Neural cell (in vitro differentiated cells): Measurements from ENCODE around the gene MEGF9. TPM values are rescaled to one million over a fixed set of nuclear protein-coding genes. Genes with fewer than 3 reads are reported as not detected.

Experiments used
- H2AFZ ChIP-seq: fragments of 200-600, 300-800 bp; sonication (generic), shearing (Covaris generic); 2 replicates; pipeline ENCODE4 v1.6.0; 2014; ENCODE audit warnings: low read depth, mild to moderate bottlenecking, antibody characterized with exemption, low read length, moderate library complexity
- H3F3A ChIP-seq: fragments of 200-600 bp; shearing (Covaris generic); 2 replicates; pipeline ENCODE4 v1.6.1; 2016; ENCODE audit warnings: mild to moderate bottlenecking, moderate library complexity, mixed read lengths, antibody characterized with exemption, low read length; ENCODE audit not compliant: insufficient read depth, poor library complexity, severe bottlenecking
- H3K27ac ChIP-seq: fragments of 200-600, 300-800 bp; sonication (generic), shearing (Covaris generic); 2 replicates; pipeline ENCODE4 v1.5.1; 2014; ENCODE audit warnings: mild to moderate bottlenecking, low read length, moderate library complexity
- H3K27me3 ChIP-seq: fragments of 300-800, 200-600 bp; sonication (generic), shearing (Covaris generic); 2 replicates; pipeline ENCODE4 v1.6.0; 2014; ENCODE audit warnings: mild to moderate bottlenecking, low read depth, low read length, moderate library complexity; ENCODE audit not compliant: insufficient read depth
- H3K36me3 ChIP-seq: fragments of 300-800, 200-600 bp; sonication (generic), shearing (Covaris generic); 2 replicates; pipeline ENCODE4 v1.5.1; 2014; ENCODE audit warnings: mild to moderate bottlenecking, antibody characterized with exemption, low read length, moderate library complexity; ENCODE audit not compliant: insufficient read depth
- H3K4me2 ChIP-seq: fragments of 300-800, 200-600 bp; sonication (generic), shearing (Covaris generic); 2 replicates; pipeline ENCODE4 v1.6.0; 2014; ENCODE audit warnings: mild to moderate bottlenecking, low read length
- H3K4me3 ChIP-seq: fragments of 300-800, 200-600 bp; sonication (generic), shearing (Covaris generic); 2 replicates; pipeline ENCODE4 v1.5.1; 2014; ENCODE audit warnings: mild to moderate bottlenecking, low read length, moderate library complexity
- H3K79me2 ChIP-seq: fragments of 200-600 bp; shearing (Covaris generic); replicated peaks from 2 replicates; pipeline ENCODE4 v1.6.0; 2014; ENCODE audit warnings: mild to moderate bottlenecking, low read length, moderate library complexity; ENCODE audit not compliant: insufficient read depth
- H3K9ac ChIP-seq: fragments of 300-800, 200-600 bp; sonication (generic), shearing (Covaris generic); 2 replicates; pipeline ENCODE4 v1.6.1; 2016; ENCODE audit warnings: mild to moderate bottlenecking, low read length, mixed read lengths
- H3K9me2 ChIP-seq: fragments of 200-600 bp; shearing (Covaris generic); 2 replicates; pipeline ENCODE4 v1.6.1; 2016; ENCODE audit warnings: mild to moderate bottlenecking, low read length, mixed read lengths; ENCODE audit not compliant: insufficient read depth
- H3K9me3 ChIP-seq: fragments of 200-600, 300-800 bp; sonication (generic), shearing (Covaris generic); 2 replicates; pipeline ENCODE4 v1.6.1; 2016; ENCODE audit warnings: mild to moderate bottlenecking, mixed run types, low read length, moderate library complexity, mixed read lengths
- H4K20me1 ChIP-seq: fragments of 200-600 bp; shearing (Covaris generic); 2 replicates; pipeline ENCODE4 v1.6.1; 2016; ENCODE audit warnings: mild to moderate bottlenecking, mixed run types; ENCODE audit not compliant: insufficient read depth
- EP300 ChIP-seq: fragments of 450-650 bp; conservative IDR thresholded peaks from 2 replicates; pipeline ENCODE4 v1.6.1; 2014; ENCODE audit warnings: antibody characterized with exemption, mild to moderate bottlenecking, moderate library complexity; ENCODE audit not compliant: poor library complexity, severe bottlenecking
- EZH2 ChIP-seq: fragments of 200-600, 300-800 bp; shearing (Covaris generic), sonication (generic); IDR thresholded peaks from 2 replicates; pipeline ENCODE4 v1.6.1; 2014; ENCODE audit warnings: antibody characterized with exemption, low read length, borderline replicate concordance, mild to moderate bottlenecking; ENCODE audit not compliant: insufficient read depth, poor library complexity, severe bottlenecking
- MXI1 ChIP-seq: fragments of 450-650 bp; conservative IDR thresholded peaks from 2 replicates; pipeline ENCODE4 v1.6.1; 2014; ENCODE audit warnings: antibody characterized with exemption, mild to moderate bottlenecking; ENCODE audit not compliant: poor library complexity, severe bottlenecking
- POLR2AphosphoS5 ChIP-seq: IDR thresholded peaks from 2 replicates; pipeline ENCODE4 v1.6.1; 2012
- RAD21 ChIP-seq: fragments of 450-650 bp; conservative IDR thresholded peaks from 2 replicates; pipeline ENCODE4 v1.6.1; 2014; ENCODE audit warnings: antibody characterized with exemption, mild to moderate bottlenecking, moderate library complexity
- SMC3 ChIP-seq: fragments of 450-650 bp; conservative IDR thresholded peaks from 2 replicates; pipeline ENCODE4 v1.6.1; 2014; ENCODE audit warnings: antibody characterized with exemption, mild to moderate bottlenecking, moderate library complexity; ENCODE audit not compliant: poor library complexity
- TAF1 ChIP-seq: IDR thresholded peaks from 2 replicates; pipeline ENCODE4 v1.6.1; 2012; ENCODE audit warnings: low read depth
- polyA plus RNA-seq: library from polyadenylated mRNA; depleted of rRNA; stranded (reverse); fragments of >200 nt; gene quantifications from 2 replicates; pipeline ENCODE4 v1.2.3, GENCODE V29; 2014
- TF ChIP-seq, protein P1 (sequence below): fragments of 450-650 bp; IDR thresholded peaks from 2 replicates; pipeline ENCODE4 v1.5.1; 2014; ENCODE audit warnings: antibody characterized with exemption, mild to moderate bottlenecking, moderate library complexity; ENCODE audit not compliant: poor library complexity, severe bottlenecking
- TF ChIP-seq, protein P2 (sequence below): IDR thresholded peaks from 2 replicates; pipeline ENCODE4 v1.6.1; 2012; ENCODE audit warnings: borderline replicate concordance

MEGF9 gene
- polyA plus RNA-seq, 1 donor from 2014 or later, result 35.0 TPM

DNA sequence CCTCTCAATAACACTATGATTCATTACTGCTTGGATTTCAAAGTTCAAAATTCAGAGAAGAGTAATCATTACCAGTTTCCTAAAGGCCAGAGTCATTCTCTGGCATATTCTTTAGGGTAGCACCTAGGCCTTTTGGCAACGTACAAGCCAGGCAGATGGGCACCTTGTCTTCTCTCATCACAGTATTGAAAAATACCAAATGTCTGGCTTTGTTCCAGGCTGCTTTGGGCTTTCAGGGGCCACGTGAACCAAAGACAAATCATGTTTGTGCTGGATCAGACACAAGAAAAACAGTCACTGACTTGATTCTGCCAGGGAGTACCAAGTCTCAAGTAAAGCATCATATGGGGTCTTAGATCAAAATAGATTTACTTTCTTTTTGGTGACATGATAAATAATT lies 15.5 kb downstream of the MEGF9 start:
- Histone ChIP-seq H3K27me3 (no peaks in the 10 kb centered on the region), H3K9me3 (no peaks in the 10 kb centered on the region), H3K4me3 (no peak overlapping the region), H3K79me2 (peaks cover 33% of the 10 kb centered on the region), H4K20me1 (no peaks in the 10 kb centered on the region), H3K36me3 (no peaks in the 10 kb centered on the region), H2AFZ (no peak overlapping the region), H3K4me2 (no peak overlapping the region), H3K9ac (no peak overlapping the region), H3K9me2 (no peaks in the 10 kb centered on the region), H3F3A (no peaks in the 10 kb centered on the region), H3K27ac (no peak overlapping the region)
- no peak for TF ChIP-seq POLR2AphosphoS5
- no peak for TF ChIP-seq RAD21
- no peak for TF ChIP-seq MXI1
- TF ChIP-seq SMC3, result no peak
- TF ChIP-seq, protein P1, sequence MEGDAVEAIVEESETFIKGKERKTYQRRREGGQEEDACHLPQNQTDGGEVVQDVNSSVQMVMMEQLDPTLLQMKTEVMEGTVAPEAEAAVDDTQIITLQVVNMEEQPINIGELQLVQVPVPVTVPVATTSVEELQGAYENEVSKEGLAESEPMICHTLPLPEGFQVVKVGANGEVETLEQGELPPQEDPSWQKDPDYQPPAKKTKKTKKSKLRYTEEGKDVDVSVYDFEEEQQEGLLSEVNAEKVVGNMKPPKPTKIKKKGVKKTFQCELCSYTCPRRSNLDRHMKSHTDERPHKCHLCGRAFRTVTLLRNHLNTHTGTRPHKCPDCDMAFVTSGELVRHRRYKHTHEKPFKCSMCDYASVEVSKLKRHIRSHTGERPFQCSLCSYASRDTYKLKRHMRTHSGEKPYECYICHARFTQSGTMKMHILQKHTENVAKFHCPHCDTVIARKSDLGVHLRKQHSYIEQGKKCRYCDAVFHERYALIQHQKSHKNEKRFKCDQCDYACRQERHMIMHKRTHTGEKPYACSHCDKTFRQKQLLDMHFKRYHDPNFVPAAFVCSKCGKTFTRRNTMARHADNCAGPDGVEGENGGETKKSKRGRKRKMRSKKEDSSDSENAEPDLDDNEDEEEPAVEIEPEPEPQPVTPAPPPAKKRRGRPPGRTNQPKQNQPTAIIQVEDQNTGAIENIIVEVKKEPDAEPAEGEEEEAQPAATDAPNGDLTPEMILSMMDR, result no peak
- TF ChIP-seq, protein P2, sequence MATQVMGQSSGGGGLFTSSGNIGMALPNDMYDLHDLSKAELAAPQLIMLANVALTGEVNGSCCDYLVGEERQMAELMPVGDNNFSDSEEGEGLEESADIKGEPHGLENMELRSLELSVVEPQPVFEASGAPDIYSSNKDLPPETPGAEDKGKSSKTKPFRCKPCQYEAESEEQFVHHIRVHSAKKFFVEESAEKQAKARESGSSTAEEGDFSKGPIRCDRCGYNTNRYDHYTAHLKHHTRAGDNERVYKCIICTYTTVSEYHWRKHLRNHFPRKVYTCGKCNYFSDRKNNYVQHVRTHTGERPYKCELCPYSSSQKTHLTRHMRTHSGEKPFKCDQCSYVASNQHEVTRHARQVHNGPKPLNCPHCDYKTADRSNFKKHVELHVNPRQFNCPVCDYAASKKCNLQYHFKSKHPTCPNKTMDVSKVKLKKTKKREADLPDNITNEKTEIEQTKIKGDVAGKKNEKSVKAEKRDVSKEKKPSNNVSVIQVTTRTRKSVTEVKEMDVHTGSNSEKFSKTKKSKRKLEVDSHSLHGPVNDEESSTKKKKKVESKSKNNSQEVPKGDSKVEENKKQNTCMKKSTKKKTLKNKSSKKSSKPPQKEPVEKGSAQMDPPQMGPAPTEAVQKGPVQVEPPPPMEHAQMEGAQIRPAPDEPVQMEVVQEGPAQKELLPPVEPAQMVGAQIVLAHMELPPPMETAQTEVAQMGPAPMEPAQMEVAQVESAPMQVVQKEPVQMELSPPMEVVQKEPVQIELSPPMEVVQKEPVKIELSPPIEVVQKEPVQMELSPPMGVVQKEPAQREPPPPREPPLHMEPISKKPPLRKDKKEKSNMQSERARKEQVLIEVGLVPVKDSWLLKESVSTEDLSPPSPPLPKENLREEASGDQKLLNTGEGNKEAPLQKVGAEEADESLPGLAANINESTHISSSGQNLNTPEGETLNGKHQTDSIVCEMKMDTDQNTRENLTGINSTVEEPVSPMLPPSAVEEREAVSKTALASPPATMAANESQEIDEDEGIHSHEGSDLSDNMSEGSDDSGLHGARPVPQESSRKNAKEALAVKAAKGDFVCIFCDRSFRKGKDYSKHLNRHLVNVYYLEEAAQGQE, result no peak
- TF ChIP-seq EP300, result no peak
- TF ChIP-seq EZH2, result no peak
- no peak for TF ChIP-seq TAF1

DNA sequence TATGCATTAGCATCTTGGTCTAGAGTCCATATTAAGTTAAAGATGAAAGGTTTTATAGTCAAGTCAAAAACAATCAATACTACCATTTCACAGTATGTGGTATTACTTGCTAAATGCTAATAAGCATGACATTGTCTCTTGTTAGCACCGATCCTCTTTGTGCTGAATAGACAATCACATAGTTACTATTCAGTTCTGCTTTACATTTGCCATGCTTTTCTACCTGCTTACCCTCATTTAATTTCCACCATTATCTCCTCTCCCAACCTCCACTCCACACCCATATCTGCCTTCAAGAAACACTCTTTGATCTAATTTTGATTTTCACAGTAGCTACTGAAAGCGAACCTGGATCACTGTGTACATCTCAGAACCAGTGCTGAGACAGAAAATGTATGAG lies 16.8 kb downstream of the MEGF9 start:
- Histone ChIP-seq H3K4me2 (no peak overlapping the region), H3K27ac (no peak overlapping the region)

More for the DNA sequence above, 16.8 kb downstream of the MEGF9 start:
- Histone ChIP-seq H3K9me2 (no peaks in the 10 kb centered on the region), H3F3A (no peaks in the 10 kb centered on the region), H3K36me3 (no peaks in the 10 kb centered on the region), H3K79me2 (peaks cover 38% of the 10 kb centered on the region), H3K9ac (no peak overlapping the region), H3K9me3 (no peaks in the 10 kb centered on the region), H4K20me1 (no peaks in the 10 kb centered on the region), H2AFZ (no peak overlapping the region), H3K27me3 (no peaks in the 10 kb centered on the region), H3K4me3 (no peak overlapping the region)
- TF ChIP-seq EZH2 (no peak), TAF1 (no peak), POLR2AphosphoS5 (no peak), MXI1 (no peak), SMC3 (no peak), RAD21 (no peak), EP300 (no peak)
- TF ChIP-seq, protein P2, result no peak
- TF ChIP-seq, protein P1, result no peak
